Tibial artery (tissue), 4 donors: ENCODE data around the gene EDDM3A.

Experiments
- DNase-seq, 2 donors: peaks; one replicate each; pipeline ENCODE4 v3.0.0-alpha.2; 2019
- H3K27ac ChIP-seq, 2 donors: fragments of 200-600 bp; sonication (generic) in 1 of 2; 1 replicate in 1 of 2; 2 replicates in 1 of 2; pipeline ENCODE4 v1.5.1; 2018 to 2019; ENCODE audit warnings: mild to moderate bottlenecking in 1 of 2
- H3K27me3 ChIP-seq, 2 donors: fragments of 200-600 bp; sonication (generic) in 1 of 2; one replicate each; pipeline versions ENCODE4 v1.5.1 to v1.6.0; 2016 to 2019
- H3K36me3 ChIP-seq, 3 donors: fragments of 200-600 bp; sonication (generic) in 2 of 3; one replicate each; pipeline ENCODE4 v1.5.1; 2016 to 2019; ENCODE audit warnings: mild to moderate bottlenecking in 2 of 3
- H3K4me1 ChIP-seq, 4 donors: fragments of 200-600 bp; sonication (generic) in 2 of 4; 1 replicate in 3 of 4; 2 replicates in 1 of 4; pipeline ENCODE4 v1.5.1; 2016 to 2019
- H3K4me3 ChIP-seq, 2 donors: fragments of 200-600 bp; sonication (generic) in 1 of 2; 1 replicate in 1 of 2; 2 replicates in 1 of 2; pipeline ENCODE4 v1.5.1; 2018 to 2019; ENCODE audit warnings: mild to moderate bottlenecking in 2 of 2
- H3K9me3 ChIP-seq, 3 donors: fragments of 200-600 bp; sonication (generic) in 1 of 3; one replicate each; pipeline ENCODE4 v1.5.1; 2016 to 2019
- intact Hi-C: fragments of 100-400 bp; cut with DNase I; formaldehyde crosslinking; loops from one replicate; pipeline ENCODE4 v1.15.0; 2023; ENCODE audit warnings: low total_unique reads
- TF ChIP-seq, protein P1 (sequence below), 2 experiments: fragments of 200-600 bp in 1 of 2; fragments of 450-650 bp in 1 of 2; IDR thresholded peaks; one replicate each; pipeline ENCODE4 v1.5.1; 2017 to 2019; ENCODE audit warnings: antibody characterized with exemption in 2 of 2, mild to moderate bottlenecking in 1 of 2, moderate library complexity in 1 of 2

The EDDM3A gene

DNA sequence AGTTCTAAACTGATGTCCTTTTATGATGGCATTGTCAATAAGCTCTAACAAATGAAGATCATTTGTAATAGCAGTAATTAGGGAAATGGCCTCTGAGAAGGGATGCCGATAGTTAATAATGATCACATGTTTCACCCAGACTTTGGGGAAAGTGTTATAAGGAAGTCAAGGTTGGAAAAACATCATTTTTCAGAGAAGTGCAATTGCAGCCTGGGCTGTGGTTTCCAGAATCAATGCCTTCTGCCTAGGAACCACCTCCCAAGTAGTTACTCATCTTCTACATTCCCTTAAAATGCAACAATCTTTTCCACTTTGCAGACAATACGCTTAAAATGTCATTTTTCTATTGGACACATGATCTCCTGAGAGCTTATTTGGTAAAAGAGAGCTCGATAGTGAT, 879 bp downstream of the EDDM3A start:
- no peak for DNase-seq
- no peaks in the 10 kb centered on the region for H3K4me1 ChIP-seq
- no peak overlapping the region for H3K4me3 ChIP-seq
- TF ChIP-seq, protein P1, sequence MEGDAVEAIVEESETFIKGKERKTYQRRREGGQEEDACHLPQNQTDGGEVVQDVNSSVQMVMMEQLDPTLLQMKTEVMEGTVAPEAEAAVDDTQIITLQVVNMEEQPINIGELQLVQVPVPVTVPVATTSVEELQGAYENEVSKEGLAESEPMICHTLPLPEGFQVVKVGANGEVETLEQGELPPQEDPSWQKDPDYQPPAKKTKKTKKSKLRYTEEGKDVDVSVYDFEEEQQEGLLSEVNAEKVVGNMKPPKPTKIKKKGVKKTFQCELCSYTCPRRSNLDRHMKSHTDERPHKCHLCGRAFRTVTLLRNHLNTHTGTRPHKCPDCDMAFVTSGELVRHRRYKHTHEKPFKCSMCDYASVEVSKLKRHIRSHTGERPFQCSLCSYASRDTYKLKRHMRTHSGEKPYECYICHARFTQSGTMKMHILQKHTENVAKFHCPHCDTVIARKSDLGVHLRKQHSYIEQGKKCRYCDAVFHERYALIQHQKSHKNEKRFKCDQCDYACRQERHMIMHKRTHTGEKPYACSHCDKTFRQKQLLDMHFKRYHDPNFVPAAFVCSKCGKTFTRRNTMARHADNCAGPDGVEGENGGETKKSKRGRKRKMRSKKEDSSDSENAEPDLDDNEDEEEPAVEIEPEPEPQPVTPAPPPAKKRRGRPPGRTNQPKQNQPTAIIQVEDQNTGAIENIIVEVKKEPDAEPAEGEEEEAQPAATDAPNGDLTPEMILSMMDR (IDR thresholded peaks at IDR 0.05) = no peak
- H3K27ac ChIP-seq = no peak overlapping the region
- H3K27me3 ChIP-seq = no peaks in the 10 kb centered on the region
- intact Hi-C loops = no loop called here
- H3K9me3 ChIP-seq = no peaks in the 10 kb centered on the region
- no peaks in the 10 kb centered on the region for H3K36me3 ChIP-seq

DNA sequence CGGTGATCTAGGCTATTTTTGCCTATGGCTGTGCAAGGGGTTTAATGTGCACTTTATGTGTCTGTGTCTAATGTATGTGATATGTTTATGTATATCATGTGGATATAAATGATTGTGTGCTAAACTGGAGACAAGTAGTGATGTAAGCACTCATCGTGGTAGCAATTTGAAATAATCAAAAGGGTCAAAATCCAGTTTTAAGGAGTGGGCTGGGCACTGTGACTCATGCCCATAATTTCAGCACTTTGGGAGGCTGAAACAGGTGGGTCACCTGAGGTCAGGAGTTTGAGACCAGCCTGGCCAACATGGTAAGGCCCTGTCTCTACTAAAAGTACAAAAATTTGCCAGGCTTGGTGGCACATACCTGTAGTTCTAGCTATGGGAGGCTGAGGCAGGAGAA, 2.8 kb downstream of the EDDM3A start:
- H3K36me3 ChIP-seq = no peaks in the 10 kb centered on the region
- intact Hi-C loops = no loop called here
- peaks cover 0 to 11% (median 9%) of the 10 kb centered on the region in 3 donors for H3K9me3 ChIP-seq
- TF ChIP-seq, protein P1 (IDR thresholded peaks at IDR 0.05) = no peak
- DNase-seq = no peak
- H3K27ac ChIP-seq = no peak overlapping the region
- H3K27me3 ChIP-seq = no peaks in the 10 kb centered on the region
- H3K4me3 ChIP-seq = no peak overlapping the region
- no peaks in the 10 kb centered on the region for H3K4me1 ChIP-seq

DNA sequence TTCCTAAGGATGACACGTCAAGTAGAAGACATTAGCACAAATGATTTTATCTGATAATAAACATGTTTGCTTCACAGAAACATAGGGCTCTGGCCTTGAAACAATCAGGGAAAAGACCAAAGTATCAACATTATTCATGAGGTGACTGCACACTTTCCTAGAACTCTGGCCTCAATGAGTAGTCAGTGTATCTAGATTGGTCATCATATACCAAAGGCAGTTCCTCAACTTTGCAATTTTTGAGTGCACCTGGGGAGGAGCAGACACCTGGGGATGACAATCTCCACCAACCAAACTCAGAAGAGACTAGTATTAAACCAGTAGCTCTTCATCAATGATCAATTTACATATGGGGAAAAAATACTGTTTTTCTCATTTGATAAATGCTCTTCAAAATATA, 4.5 kb downstream of the EDDM3A start:
- peaks cover 0 to 11% (median 9%) of the 10 kb centered on the region in 3 donors for H3K9me3 ChIP-seq
- H3K4me1 ChIP-seq = no peaks in the 10 kb centered on the region
- TF ChIP-seq, protein P1 (IDR thresholded peaks at IDR 0.05) = no peak
- no peak overlapping the region for H3K4me3 ChIP-seq
- no peaks in the 10 kb centered on the region for H3K36me3 ChIP-seq
- H3K27me3 ChIP-seq = no peaks in the 10 kb centered on the region
- H3K27ac ChIP-seq = no peak overlapping the region
- no peak for DNase-seq
- intact Hi-C loops = no loop called here

DNA sequence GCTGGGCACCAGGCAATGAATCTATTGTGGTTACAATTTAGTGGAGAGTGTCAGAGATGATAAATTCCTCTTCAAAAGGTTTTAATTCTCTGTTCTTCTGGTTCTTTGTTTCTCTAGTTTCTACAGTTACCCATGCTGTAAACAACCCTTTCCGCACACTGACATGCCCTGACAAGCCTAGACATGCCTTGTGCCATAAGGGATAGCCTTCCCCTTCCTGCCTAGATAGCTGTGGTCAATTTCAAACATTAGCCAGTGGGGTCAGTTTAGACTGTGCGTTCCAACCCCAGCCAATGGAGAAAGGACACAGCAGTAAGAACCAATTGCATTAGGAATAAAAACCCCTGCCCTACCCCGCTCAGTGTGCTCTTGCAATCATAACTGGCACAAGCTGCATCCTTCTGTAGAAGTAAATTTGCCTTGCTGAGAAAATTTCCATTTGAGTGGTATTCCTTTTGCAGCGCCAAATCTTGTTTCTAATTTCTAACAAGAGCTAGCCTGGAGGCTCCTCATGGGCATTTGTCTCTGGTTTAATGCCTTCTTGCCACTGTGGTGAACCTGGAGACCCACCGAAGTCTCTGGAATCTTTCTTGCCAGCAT, 6.4 kb downstream of the EDDM3A start:
- intact Hi-C loops = no loop called here
- no peak overlapping the region for H3K27ac ChIP-seq
- peaks cover 0 to 11% (median 9%) of the 10 kb centered on the region in 3 donors for H3K9me3 ChIP-seq
- H3K4me3 ChIP-seq = no peak overlapping the region
- DNase-seq = no peak
- TF ChIP-seq, protein P1 (IDR thresholded peaks at IDR 0.05) = no peak
- no peaks in the 10 kb centered on the region for H3K27me3 ChIP-seq
- H3K4me1 ChIP-seq = no peaks in the 10 kb centered on the region
- H3K36me3 ChIP-seq = no peaks in the 10 kb centered on the region

DNA sequence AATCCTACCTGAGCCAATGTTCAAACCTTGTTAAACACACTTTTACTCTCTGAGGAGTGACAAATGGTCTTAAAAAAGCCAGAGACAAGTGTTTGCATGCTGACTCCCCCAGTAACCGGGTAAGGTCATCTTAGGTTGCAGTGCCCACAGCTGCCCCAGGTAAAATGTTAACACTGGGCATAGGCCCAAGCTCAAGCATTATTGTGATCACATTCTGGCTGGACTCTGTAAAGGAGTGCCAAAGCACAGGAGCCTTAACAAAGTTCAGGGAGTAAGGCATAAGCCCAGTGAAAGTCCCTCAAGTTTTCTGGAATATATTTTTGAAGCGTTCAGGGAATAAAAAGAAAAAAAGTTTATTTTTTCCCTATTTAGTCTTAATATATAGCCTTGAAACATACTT, 8.6 kb downstream of the EDDM3A start:
- no peak overlapping the region for H3K4me3 ChIP-seq
- TF ChIP-seq, protein P1 (IDR thresholded peaks at IDR 0.05) = no peak
- peaks cover 0 to 11% (median 9%) of the 10 kb centered on the region in 3 donors for H3K9me3 ChIP-seq
- no peaks in the 10 kb centered on the region for H3K4me1 ChIP-seq
- intact Hi-C loops = no loop called here
- no peak for DNase-seq
- H3K36me3 ChIP-seq = no peaks in the 10 kb centered on the region
- H3K27me3 ChIP-seq = no peaks in the 10 kb centered on the region
- no peak overlapping the region for H3K27ac ChIP-seq

DNA sequence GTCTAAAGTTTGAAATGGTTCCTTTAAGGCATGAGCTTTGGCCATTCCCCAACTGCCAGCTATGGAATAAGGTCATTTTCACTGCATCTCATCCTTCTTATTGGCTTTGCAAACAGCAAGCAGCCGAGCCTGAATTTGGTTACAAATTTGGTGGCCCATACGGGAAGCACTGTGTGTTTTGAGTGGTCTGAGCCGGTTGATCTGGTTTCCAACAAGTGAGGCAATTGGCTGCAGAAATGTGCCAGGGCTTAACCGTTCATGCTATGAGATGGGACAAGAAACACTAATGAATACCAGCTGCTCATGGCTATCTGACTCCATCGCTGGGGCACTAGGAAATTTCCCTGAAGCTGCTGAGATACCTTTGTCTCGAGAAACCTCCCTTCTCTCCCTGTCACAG, 9.3 kb downstream of the EDDM3A start:
- TF ChIP-seq, protein P1 (IDR thresholded peaks at IDR 0.05) = no peak
- Histone ChIP-seq H3K36me3 (no peaks in the 10 kb centered on the region), H3K27ac (no peak overlapping the region), H3K9me3 (peaks cover 0 to 11% (median 9%) of the 10 kb centered on the region in 3 donors), H3K27me3 (no peaks in the 10 kb centered on the region), H3K4me3 (no peak overlapping the region), H3K4me1 (no peaks in the 10 kb centered on the region)
- no peak for DNase-seq
- intact Hi-C loops = no loop called here
